HG03280 (cell line): Measurements from ENCODE around the gene CACNA1E.

ENCODE experiments used
- ATAC-seq: cut with Tn5 transposase; IDR thresholded peaks from one replicate; pipeline ENCODE4 v1.9.1; 2021; ENCODE audit warnings: mild to moderate bottlenecking, moderate library complexity; ENCODE audit not compliant: unreplicated experiment

The CACNA1E gene

DNA sequence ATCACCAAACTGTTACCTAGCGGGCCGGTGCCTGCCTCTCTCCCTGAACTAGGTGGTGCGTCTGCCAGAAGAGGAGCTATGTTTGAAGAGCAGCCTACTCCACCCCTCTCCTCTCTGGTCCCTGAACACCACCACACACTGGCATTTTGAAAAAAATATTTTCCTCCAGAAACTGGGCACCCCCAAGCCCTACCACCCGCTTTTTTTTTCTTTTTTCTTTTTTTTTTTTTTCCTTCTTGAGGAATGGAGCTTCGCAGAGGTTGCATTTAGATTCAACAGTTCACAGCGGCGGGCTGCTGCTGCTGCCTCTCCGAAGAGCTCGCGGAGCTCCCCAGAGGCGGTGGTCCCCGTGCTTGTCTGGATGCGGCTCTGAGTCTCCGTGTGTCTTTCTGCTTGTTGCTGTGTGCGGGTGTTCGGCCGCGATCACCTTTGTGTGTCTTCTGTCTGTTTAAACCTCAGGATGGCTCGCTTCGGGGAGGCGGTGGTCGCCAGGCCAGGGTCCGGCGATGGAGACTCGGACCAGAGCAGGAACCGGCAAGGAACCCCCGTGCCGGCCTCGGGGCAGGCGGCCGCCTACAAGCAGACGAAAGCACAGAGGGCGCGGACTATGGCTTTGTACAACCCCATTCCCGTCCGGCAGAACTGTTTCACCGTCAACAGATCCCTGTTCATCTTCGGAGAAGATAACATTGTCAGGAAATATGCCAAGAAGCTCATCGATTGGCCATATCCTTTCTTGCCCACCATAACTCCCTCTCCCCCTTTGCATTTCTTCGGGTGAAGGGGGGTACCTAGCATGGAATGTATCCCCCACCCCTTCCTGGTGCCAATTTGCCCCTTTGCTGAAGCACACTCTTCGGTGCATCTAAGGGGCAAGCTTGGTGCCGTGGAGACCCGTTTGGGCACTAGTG, at the start of gene CACNA1E:
CACNA1E (plus strand) TSS at position 233 of the 911 bp plus-strand sequence; CDS start at position 461, 228 bp downstream.
- ATAC-seq: no peak

GRCh38 chr1:181433931-181434330, 49.4 kb upstream of the CACNA1E start:
- no peak for ATAC-seq

DNA sequence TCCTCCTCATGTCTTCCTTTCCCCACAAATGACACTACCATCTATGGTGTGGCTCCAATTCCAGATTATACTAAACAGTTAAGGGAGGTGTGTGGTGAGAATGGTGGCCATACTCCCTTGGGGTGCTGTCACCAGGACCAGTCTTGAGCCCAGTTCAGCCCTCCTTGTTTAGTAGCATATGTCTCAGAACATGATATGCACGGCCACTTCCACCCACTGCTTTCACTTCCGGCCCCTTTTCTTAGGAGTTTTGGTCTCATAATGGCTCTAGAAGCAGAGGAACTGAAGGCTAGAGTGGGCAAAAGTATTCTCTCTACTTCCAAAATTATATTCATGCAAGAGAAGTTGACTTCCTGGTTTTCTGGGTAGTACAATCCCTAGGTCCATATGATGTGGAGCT, 45.3 kb upstream of the CACNA1E start:
- ATAC-seq: peak; percentile 65

DNA sequence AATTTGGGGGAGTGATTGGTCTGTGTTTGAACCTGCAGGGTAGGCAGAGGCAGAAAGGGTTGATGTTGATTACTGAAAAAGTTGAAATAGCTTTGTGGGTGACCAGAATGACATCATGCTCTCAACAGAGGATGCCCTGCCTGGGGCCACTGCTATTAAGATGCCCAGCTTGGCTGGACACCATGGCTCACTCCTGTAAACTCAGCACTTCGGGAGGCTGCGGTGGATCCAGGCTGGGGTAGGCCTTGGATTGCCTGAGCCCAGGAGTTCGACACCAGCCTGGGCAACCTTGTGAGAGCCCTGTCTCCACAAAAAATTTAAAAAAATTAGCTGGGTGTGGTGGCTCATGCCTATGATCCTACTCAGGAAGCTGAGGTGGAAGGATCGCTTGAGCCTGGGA, 42.8 kb upstream of the CACNA1E start:
- ATAC-seq: no peak

DNA sequence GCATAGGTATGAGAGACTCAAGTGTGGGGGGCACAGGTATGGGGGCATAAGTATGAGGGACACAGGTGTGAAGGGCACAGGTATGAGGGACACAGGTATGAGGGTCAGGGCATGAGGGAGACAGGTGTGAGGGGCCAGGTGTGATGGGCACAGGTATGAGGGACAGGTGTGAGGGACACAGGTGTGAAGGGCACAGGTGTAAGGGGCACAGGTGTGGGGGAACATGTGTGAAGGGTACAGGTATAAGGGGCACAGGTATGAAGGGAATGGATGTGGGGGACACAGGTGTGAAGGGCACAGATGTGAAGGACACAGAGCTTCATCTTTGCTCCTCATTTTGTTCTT, 41.2 kb upstream of the CACNA1E start:
- no peak for ATAC-seq

- ATAC-seq: no peak
These were observed 40.0 kb upstream of the CACNA1E start for GRCh38 chr1:181443231-181443853.

GRCh38 chr1:181445436-181445835, 37.9 kb upstream of the CACNA1E start:
- no peak for ATAC-seq

DNA sequence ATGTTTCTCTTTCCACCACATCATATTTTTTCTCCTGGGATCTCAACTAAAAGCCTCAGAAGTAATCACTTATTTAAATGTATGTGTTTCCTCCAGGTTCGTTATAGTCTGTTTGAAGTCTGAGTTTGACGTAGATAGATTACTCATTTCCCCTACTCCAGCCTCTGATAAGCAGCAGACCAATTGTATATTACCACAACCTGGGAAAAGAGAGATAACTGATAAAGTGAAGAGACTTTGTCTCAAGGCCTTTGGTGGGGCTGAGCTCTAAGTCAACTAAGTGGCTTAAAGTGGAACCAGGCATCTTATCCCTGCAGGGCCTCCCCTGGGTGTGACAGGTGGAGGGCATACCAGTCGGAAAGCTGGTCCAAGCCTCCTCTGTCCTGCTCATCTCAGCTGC, 34.9 kb upstream of the CACNA1E start:
- ATAC-seq: no peak

- ATAC-seq: no peak
These were observed 31.6 kb upstream of the CACNA1E start for GRCh38 chr1:181451661-181452230.

GRCh38 chr1:181452746-181453145, 30.6 kb upstream of the CACNA1E start:
- ATAC-seq: no peak

GRCh38 chr1:181453541-181454201, 29.6 kb upstream of the CACNA1E start:
- no peak for ATAC-seq

DNA sequence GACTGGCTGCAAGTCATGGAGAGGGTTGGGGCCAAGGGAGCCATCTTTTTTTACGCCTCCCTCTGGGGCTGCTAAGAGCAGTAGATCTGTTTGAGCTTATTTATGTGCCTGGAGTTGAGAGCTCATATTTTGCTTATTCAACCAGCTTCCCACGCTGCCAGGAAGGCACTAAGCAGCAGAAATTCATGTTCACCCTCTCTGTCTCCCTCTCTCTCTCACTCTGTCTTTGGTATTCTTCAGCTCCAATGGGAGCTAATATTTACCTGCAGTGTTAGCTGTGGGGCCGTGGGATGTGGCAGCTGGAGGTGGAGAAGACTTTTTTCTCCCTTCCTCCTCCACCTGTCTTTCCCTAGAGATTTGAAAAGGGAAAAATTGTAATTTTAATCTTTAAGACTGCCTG, 26.8 kb upstream of the CACNA1E start:
- ATAC-seq: no peak

DNA sequence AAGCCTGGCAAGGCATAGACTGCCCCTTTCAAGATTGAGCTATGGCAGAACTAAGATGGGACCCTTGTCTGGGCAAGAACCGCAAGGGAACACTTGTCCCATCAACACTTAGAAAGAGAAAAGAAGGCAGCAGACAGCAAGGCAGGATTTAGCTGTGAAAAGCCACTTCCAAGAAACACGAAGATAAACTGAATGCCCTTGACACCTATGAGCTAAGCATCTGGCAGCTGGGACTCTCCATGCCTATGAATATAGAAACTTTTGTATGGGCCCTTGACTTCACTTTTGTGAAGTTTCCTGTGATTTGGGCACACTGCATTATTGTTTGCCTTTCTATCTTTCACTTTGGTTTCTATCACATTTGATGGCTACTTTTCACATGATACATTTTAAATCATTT, 24.9 kb upstream of the CACNA1E start:
- no peak for ATAC-seq

GRCh38 chr1:181459067-181459466, 24.2 kb upstream of the CACNA1E start:
- ATAC-seq: no peak

DNA sequence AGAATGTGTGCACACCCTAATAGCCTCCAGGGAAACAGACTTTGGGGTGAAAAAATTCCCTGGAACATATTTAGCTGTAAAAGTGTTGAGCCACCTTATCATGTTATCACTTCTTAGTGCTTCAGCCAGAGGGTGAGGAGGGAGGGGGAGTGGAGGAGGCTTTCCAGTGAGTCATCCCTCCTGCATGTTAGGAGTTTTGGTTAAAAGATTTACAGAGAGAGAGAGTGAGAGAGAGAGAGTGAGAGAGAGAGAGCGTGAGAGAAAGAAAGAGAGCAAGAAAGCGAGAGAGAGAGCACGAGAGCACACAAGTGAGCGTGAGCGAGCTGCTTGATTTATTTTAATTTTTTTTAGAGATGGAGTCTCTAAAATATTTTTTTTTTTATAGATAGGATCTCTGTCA, 13.5 kb upstream of the CACNA1E start:
- ATAC-seq: no peak

DNA sequence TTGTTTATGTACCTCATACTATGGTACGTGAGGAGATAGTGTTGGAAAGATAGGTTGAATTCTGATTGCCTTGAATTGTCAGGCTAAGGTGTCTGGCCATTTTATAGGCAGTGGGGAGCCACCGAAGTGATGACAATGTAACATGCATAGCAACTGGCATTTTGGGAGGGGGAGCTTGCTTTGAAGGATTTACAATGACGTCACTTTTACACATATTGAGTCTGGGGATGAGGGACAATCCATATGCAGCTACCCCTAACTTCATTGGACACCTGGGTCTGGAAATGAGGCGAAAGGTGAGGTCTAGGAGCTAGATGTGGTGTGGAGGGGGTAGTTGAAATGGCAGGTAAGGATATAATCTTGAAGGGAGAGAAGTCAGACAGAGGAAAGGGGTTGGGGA, 7.7 kb upstream of the CACNA1E start:
- no peak for ATAC-seq

DNA sequence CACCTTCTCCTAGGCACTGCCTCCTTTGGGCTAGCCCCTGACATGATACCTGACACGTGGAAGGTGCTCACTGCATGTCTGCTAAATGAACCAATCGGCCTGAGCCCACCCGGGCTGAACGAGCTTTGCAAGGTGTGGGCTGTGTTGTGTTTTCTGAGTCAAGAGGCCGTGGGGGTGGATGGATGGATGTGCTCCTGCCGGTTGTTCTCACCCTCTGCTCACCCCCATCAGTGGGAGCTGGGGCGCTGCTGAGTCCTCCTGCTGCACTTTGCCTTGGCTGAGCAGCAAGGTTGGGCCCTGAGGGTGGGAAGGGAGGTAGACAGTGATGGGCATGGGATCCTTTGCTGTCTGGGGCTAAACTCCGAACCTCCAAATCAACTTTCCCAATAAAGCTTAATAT, 6.7 kb upstream of the CACNA1E start:
- ATAC-seq: no peak

GRCh38 chr1:181478306-181478705, 5.0 kb upstream of the CACNA1E start:
- no peak for ATAC-seq

DNA sequence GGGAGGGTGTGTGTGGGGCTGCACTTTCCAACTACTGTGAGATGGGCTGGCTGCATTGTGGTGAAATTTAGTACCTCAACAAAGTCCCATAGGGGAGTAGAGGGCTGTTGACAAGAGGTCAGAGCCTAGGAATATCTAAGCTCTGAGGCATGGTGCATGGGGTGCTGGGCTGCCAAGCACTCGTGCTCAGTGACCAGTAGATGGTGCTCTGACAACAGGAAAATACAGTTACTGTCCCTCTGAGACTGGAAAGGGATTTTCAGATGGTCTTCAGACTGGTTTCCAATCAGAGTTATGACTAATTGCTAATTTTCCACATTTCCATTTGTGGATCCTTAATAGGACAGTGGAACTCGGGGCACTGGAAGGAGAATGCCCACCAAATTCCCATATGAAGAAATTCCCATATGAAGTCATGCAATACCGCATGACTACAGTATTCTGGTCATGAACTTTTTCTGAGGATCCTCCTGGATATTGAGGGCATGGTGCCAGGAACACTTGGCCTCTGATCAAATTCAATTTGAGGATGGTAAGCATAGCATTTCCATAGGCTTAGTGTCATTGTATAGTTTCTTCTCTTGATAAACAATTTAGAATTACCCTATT, 4.1 kb upstream of the CACNA1E start:
- ATAC-seq: peak; percentile 59

- no peak for ATAC-seq
These were observed 1.3 kb upstream of the CACNA1E start for GRCh38 chr1:181482001-181482430.
